CD14-positive monocyte (primary cell): ENCODE data around the gene ITGB2. TPM values are rescaled to one million over a fixed set of nuclear protein-coding genes. Genes with fewer than 3 reads are reported as not detected.

Source experiments
- DNase-seq, 3 donors: peaks; one replicate each; pipeline ENCODE4 v3.0.0-alpha.2; 2011 to 2022
- H2AFZ ChIP-seq: 2 replicates; pipeline ENCODE4 v1.6.0; 2012; ENCODE audit warnings: mild to moderate bottlenecking, low read depth, low read length, inconsistent platforms; ENCODE audit not compliant: insufficient read depth, poor library complexity, severe bottlenecking
- H3K27ac ChIP-seq, 2 donors: 1 replicate in 1 of 2; 2 replicates in 1 of 2; pipeline ENCODE4 v1.5.1; 2012 to 2013; ENCODE audit warnings: low read length in 2 of 2, control low read depth in 1 of 2, inconsistent platforms in 1 of 2, low read depth in 1 of 2, mild to moderate bottlenecking in 1 of 2
- H3K27me3 ChIP-seq, 2 donors: one replicate each; pipeline versions ENCODE4 v1.6.0 to v1.6.1; 2011 to 2013; ENCODE audit warnings: low read length in 2 of 2; ENCODE audit not compliant: control insufficient read depth in 2 of 2, insufficient read depth in 2 of 2
- H3K36me3 ChIP-seq, 2 donors: replicated peaks in 1 of 2; 1 replicate in 1 of 2; 2 replicates in 1 of 2; pipeline versions ENCODE4 v1.5.1 to v1.6.1; 2012 to 2013; ENCODE audit warnings: low read length in 2 of 2, control low read depth in 1 of 2, inconsistent platforms in 1 of 2, mild to moderate bottlenecking in 1 of 2; ENCODE audit not compliant: insufficient read depth in 2 of 2, control insufficient read depth in 1 of 2
- H3K4me1 ChIP-seq, 2 donors: 1 replicate in 1 of 2; 2 replicates in 1 of 2; pipeline versions ENCODE4 v1.5.1 to v1.6.1; 2012 to 2013; ENCODE audit warnings: low read length in 2 of 2, control low read depth in 1 of 2, inconsistent platforms in 1 of 2, mild to moderate bottlenecking in 1 of 2, moderate library complexity in 1 of 2; ENCODE audit not compliant: insufficient read depth in 2 of 2, control insufficient read depth in 1 of 2
- H3K4me2 ChIP-seq: replicated peaks from 2 replicates; pipeline ENCODE3; 2012; ENCODE audit warnings: low read length, moderate library complexity, mild to moderate bottlenecking; ENCODE audit not compliant: poor library complexity, severe bottlenecking; ENCODE audit errors: extremely low read depth
- H3K4me3 ChIP-seq, 3 experiments: fragments of 200-600 bp in 1 of 3; sonication (generic) in 1 of 3; replicated peaks in 1 of 3; 1 replicate in 2 of 3; 2 replicates in 1 of 3; pipeline ENCODE4 v1.5.1; 2011 to 2013; ENCODE audit warnings: low read length in 3 of 3, mild to moderate bottlenecking in 3 of 3, control low read depth in 2 of 3, low read depth in 2 of 3, inconsistent platforms in 1 of 3, moderate library complexity in 1 of 3
- H3K79me2 ChIP-seq: 2 replicates; pipeline ENCODE4 v1.6.0; 2012; ENCODE audit warnings: mild to moderate bottlenecking, control low read depth, inconsistent platforms, low read length, moderate library complexity; ENCODE audit not compliant: insufficient read depth
- H3K9ac ChIP-seq: 2 replicates; pipeline ENCODE4 v1.6.0; 2017; ENCODE audit warnings: low read length, mild to moderate bottlenecking; ENCODE audit not compliant: insufficient read depth, poor library complexity, severe bottlenecking
- H3K9me3 ChIP-seq, 2 donors: replicated peaks in 1 of 2; 1 replicate in 1 of 2; 2 replicates in 1 of 2; pipeline versions ENCODE4 v1.5.1 to v1.6.1; 2012 to 2013; ENCODE audit warnings: low read length in 2 of 2, control low read depth in 1 of 2; ENCODE audit not compliant: control insufficient read depth in 1 of 2, insufficient read depth in 1 of 2
- H4K20me1 ChIP-seq: 2 replicates; pipeline ENCODE4 v1.6.0; 2012; ENCODE audit warnings: mild to moderate bottlenecking, low read length, control low read depth, moderate library complexity; ENCODE audit not compliant: insufficient read depth
- H3K27ac Mint-ChIP-seq, 7 donors: one replicate each; pipeline ENCODE4 v1.8.0; 2020; ENCODE audit warnings: mild to moderate bottlenecking in 7 of 7, mixed read lengths in 7 of 7, moderate library complexity in 6 of 7, inconsistent platforms in 2 of 7
- H3K27me3 Mint-ChIP-seq, 3 donors: one replicate each; pipeline ENCODE4 v1.8.0; 2021 to 2022; ENCODE audit warnings: low read depth in 3 of 3, mild to moderate bottlenecking in 3 of 3, mixed read lengths in 3 of 3, moderate library complexity in 3 of 3, inconsistent platforms in 1 of 3
- H3K36me3 Mint-ChIP-seq, 2 donors: one replicate each; pipeline ENCODE4 v1.8.0; 2020; ENCODE audit warnings: mixed read lengths in 2 of 2, inconsistent platforms in 1 of 2, mild to moderate bottlenecking in 1 of 2
- H3K4me1 Mint-ChIP-seq: one replicate; pipeline ENCODE4 v1.8.0; 2020; ENCODE audit warnings: mild to moderate bottlenecking, mixed read lengths
- H3K4me3 Mint-ChIP-seq, 2 donors: one replicate each; pipeline ENCODE4 v1.8.0; 2020; ENCODE audit warnings: mild to moderate bottlenecking in 2 of 2, mixed read lengths in 2 of 2, moderate library complexity in 1 of 2
- H3K9me3 Mint-ChIP-seq, 7 donors: one replicate each; pipeline ENCODE4 v1.8.0; 2020 to 2022; ENCODE audit warnings: mixed read lengths in 7 of 7, mild to moderate bottlenecking in 6 of 7, moderate library complexity in 6 of 7, inconsistent platforms in 2 of 7
- WGBS: methylation state at CpG from one replicate; pipeline ENCODE4 v1.1.5; 2013; ENCODE audit warnings: missing lambda C conversion rate; ENCODE audit not compliant: insufficient coverage; 5-methylcytosine and 5-hydroxymethylcytosine counted together
- intact Hi-C, 2 donors: fragments of 100-400 bp; cut with micrococcal nuclease; formaldehyde crosslinking; loops; one replicate each; pipeline versions ENCODE4 v1.15.0 to v1.15.1; 2023
- polyA plus RNA-seq, 3 donors: library from polyadenylated mRNA; depleted of rRNA in 1 of 3; unstranded in 2 of 3; stranded (reverse) in 1 of 3; fragments of 300-500 nt in 2 of 3; fragments of >200 nt in 1 of 3; fragmentation: Illumina TruSeq in 2 of 3; gene quantifications; 1 replicate in 2 of 3; 2 replicates in 1 of 3; pipeline ENCODE4 v1.2.3, GENCODE V29; 2012 to 2021
- TF ChIP-seq, protein P1 (sequence below): fragments of 200-600 bp; IDR thresholded peaks from one replicate; pipeline ENCODE4 v1.8.0; 2022; ENCODE audit warnings: antibody characterized with exemption, mild to moderate bottlenecking

Gene ITGB2
- polyA plus RNA-seq, 3 donors: 1,470 to 1,628 (median 1,602) TPM

DNA sequence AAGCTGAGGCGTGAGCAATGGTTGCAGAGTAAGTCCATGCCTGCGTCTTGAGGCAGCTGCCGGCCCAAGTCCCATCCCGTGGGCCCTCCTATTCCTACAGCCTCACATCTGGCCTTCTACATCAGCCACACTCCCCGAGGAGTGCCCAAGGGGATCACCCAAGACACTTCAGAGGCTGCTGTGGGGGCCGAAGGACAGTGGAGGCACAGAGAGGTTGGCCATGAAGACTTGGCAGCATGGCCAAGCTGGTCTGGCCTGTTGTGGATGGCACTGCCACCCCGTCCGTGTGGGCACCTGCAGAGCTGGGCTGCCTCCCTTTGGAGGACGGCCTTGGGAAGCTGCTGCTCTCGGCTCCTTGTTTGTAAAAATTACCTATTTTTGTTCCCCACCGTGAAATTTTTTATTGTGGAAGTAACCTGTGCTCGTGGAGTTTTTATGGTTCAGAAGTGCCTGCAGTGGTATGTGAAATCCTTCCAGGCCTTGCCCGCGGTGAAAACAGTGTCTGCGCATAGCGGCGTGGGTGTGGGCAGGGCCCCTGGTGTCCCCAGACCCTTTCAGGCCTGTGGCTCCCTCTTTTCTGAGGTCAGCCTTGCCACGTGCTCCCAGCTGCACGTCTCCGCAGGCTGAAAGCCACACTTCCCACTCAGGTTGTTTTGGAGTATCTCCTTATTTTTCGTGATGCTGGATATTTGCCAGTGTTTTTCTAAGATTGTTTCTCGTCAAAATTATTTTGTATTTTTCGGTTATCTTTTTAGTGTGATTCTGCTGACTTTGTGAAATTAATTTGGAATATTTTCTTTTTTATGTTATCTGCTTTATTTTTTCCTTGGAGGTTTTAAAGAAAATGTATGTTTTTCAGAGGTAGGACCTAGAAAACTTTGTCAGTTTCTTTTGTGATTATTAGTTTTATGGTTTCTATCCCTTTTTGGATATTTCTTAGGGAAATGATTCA is 39.7 kb upstream of the ITGB2 start:
- peaks cover 0 to 5% (median under 1%) of the 10 kb centered on the region in 3 donors for H3K27me3 Mint-ChIP-seq
- intact Hi-C loops: no loop called here
- Histone ChIP-seq H3K27me3 (no peaks in the 10 kb centered on the region), H3K27ac (no peak overlapping the region), H3K36me3 (peaks cover 52 to 69% of the 10 kb centered on the region in 2 donors), H3K4me3 (no peak overlapping the region), H3K4me1 (peaks cover 8 to 9% of the 10 kb centered on the region in 2 donors), H2AFZ (no peak overlapping the region), H3K9ac (no peak overlapping the region), H3K4me2 (no peak overlapping the region), H4K20me1 (no peaks in the 10 kb centered on the region), H3K79me2 (no peaks in the 10 kb centered on the region), H3K9me3 (no peaks in the 10 kb centered on the region)
- H3K9me3 Mint-ChIP-seq: peaks cover 0 to 1% (median 0%) of the 10 kb centered on the region in 7 donors
- TF ChIP-seq, protein P1, sequence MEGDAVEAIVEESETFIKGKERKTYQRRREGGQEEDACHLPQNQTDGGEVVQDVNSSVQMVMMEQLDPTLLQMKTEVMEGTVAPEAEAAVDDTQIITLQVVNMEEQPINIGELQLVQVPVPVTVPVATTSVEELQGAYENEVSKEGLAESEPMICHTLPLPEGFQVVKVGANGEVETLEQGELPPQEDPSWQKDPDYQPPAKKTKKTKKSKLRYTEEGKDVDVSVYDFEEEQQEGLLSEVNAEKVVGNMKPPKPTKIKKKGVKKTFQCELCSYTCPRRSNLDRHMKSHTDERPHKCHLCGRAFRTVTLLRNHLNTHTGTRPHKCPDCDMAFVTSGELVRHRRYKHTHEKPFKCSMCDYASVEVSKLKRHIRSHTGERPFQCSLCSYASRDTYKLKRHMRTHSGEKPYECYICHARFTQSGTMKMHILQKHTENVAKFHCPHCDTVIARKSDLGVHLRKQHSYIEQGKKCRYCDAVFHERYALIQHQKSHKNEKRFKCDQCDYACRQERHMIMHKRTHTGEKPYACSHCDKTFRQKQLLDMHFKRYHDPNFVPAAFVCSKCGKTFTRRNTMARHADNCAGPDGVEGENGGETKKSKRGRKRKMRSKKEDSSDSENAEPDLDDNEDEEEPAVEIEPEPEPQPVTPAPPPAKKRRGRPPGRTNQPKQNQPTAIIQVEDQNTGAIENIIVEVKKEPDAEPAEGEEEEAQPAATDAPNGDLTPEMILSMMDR: no peak
- 95% methylated on average over 16 of the region's 23 CpGs for WGBS
- H3K4me3 Mint-ChIP-seq: no peak overlapping the region
- H3K4me1 Mint-ChIP-seq: peaks cover 12% of the 10 kb centered on the region
- DNase-seq: no peak
- peaks cover 69 to 84% of the 10 kb centered on the region in 2 donors for H3K36me3 Mint-ChIP-seq
- H3K27ac Mint-ChIP-seq: peak overlapping the region in 2 of 7 donors; percentile 28 to 35

DNA sequence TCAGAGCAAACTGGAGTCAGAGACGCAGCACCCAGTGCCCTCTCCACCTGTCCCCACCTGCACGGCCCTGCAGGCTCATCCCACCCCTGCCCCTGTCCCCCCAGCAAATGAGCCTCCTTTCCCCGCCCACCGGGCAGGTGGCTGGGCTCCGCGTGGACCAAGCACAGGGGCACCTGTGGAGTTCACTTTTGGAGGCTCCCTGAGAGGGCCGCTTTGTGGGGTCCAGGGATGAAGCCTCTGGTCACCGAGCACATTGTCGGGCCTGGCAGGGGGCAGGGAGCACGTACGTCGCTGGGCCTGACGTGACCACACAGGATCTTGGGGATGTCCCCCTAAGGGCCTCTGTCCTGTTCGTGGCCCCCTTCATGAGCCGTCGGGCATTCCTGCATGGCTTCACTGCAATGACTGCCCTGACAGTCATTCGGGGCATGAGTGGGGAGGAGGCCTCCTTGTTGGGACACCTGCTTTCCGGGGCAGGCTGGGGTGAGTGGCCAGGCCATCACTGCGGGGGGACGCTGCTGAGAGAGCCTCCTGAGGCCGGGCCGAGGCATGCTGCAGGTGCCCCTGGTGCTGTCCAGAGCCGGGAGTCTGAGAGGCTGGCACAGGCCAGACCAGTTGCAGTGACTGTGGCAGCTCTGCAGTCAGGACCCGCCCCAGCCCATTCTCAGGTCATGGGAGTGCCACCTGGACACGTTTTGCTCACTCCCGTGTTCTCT is 38.8 kb upstream of the ITGB2 start:
- H3K4me3 ChIP-seq: no peak overlapping the region
- H3K27ac ChIP-seq: no peak overlapping the region
- H3K36me3 ChIP-seq: peaks cover 52 to 71% of the 10 kb centered on the region in 2 donors
- no peak overlapping the region for H3K9ac ChIP-seq
- no peaks in the 10 kb centered on the region for H3K27me3 ChIP-seq
- peaks cover 0 to 1% (median 0%) of the 10 kb centered on the region in 3 donors for H3K27me3 Mint-ChIP-seq
- H3K79me2 ChIP-seq: no peaks in the 10 kb centered on the region
- H4K20me1 ChIP-seq: no peaks in the 10 kb centered on the region
- peaks cover 3% of the 10 kb centered on the region for H3K4me1 Mint-ChIP-seq
- 99% methylated on average over 22 of the region's 26 CpGs for WGBS
- intact Hi-C loops: no loop called here
- H3K36me3 Mint-ChIP-seq: peaks cover 66 to 92% of the 10 kb centered on the region in 2 donors
- DNase-seq: no peak
- no peak overlapping the region for H2AFZ ChIP-seq
- H3K9me3 ChIP-seq: no peaks in the 10 kb centered on the region
- no peak overlapping the region for H3K4me2 ChIP-seq
- H3K9me3 Mint-ChIP-seq: no peaks in the 10 kb centered on the region
- no peak overlapping the region for H3K4me3 Mint-ChIP-seq
- H3K4me1 ChIP-seq: no peaks in the 10 kb centered on the region
- TF ChIP-seq, protein P1: no peak
- H3K27ac Mint-ChIP-seq: peak overlapping the region in 1 of 7 donors; percentile 33
